Measurements from ENCODE around the gene GUCA1A. TPM values are rescaled to one million over a fixed set of nuclear protein-coding genes. Genes with fewer than 3 reads are reported as not detected.

The GUCA1A gene
- total RNA-seq, 4 donors from 2014 or later = not detected

GRCh38 chr6:42125663-42126062 lies 47.5 kb upstream of the GUCA1A start:
- no peak overlapping the region for H3K27ac ChIP-seq (replicated peaks in 1 of 4)
- no peak overlapping the region for H3K4me3 ChIP-seq
- intact Hi-C loops (cut with DNase I) = no loop called here
- TF ChIP-seq EP300 (IDR thresholded peaks at IDR 0.05) (no peak), POLR2A (IDR thresholded peaks at IDR 0.05; ENCODE audit: low read depth) (no peak), POLR2AphosphoS5 (IDR thresholded peaks at IDR 0.05) (no peak)
- TF ChIP-seq, protein P1, sequence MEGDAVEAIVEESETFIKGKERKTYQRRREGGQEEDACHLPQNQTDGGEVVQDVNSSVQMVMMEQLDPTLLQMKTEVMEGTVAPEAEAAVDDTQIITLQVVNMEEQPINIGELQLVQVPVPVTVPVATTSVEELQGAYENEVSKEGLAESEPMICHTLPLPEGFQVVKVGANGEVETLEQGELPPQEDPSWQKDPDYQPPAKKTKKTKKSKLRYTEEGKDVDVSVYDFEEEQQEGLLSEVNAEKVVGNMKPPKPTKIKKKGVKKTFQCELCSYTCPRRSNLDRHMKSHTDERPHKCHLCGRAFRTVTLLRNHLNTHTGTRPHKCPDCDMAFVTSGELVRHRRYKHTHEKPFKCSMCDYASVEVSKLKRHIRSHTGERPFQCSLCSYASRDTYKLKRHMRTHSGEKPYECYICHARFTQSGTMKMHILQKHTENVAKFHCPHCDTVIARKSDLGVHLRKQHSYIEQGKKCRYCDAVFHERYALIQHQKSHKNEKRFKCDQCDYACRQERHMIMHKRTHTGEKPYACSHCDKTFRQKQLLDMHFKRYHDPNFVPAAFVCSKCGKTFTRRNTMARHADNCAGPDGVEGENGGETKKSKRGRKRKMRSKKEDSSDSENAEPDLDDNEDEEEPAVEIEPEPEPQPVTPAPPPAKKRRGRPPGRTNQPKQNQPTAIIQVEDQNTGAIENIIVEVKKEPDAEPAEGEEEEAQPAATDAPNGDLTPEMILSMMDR (IDR thresholded peaks at IDR 0.05) = no peak
- no peaks in the 10 kb centered on the region for H3K9me3 ChIP-seq
- H3K36me3 ChIP-seq = no peaks in the 10 kb centered on the region
- 72% methylated on average over 3 of the region's 3 CpGs for WGBS
- DNase-seq (ENCODE audit: extremely low spot score) = no peak
- H3K4me1 ChIP-seq = peaks cover 0 to 4% (median 0%) of the 10 kb centered on the region in 4 donors
- no peaks in the 10 kb centered on the region for H3K27me3 ChIP-seq

DNA sequence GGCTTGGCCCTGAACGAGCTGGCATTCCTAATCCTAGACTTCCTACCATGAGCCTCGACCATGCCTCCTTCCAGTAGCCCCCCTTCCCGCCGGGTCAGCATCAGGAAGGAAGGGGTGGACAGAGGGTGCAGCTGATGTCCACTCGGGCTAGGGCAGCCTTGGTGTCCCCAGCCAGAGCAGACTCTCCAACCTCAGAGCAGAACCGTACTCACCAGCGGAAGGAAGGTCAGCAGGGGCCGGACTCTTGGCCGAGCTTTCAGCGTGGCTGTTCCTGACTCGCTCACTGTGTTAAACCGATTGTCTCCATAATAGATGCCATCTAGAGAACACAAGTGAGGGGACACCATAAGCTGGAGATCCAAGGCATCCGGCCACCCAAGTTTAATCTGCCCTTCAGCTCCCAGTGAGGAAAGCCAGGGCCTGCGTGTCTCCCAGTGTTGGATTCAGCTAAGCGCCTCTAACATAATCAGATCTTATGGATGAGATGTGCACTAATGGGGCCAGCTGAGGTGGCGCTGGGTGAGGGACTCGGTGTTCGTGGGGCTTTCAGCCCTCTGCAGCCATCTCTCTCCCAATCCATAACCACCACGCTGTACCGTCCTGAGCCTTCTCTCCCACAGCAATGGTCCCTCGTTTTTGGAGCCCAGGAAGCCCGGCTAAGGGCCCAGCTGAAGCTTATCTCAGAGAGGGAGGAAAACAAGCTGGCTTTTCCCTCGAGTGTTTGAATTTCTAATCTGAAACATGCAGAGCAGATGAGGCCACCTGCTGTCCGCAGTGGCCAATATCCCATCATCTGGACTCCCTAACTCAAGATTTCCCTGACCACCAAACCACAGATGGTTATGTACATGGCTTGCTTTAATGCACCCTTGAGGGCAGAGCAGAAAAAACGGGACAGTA lies 44.5 kb upstream of the GUCA1A start:
- peaks cover 0 to 4% (median 0%) of the 10 kb centered on the region in 4 donors for H3K27me3 ChIP-seq
- no peaks in the 10 kb centered on the region for H3K36me3 ChIP-seq
- H3K9me3 ChIP-seq = no peaks in the 10 kb centered on the region
- no peak for DNase-seq (ENCODE audit: extremely low spot score)
- peaks cover 0 to 4% (median 0%) of the 10 kb centered on the region in 4 donors for H3K4me1 ChIP-seq
- TF ChIP-seq POLR2A (IDR thresholded peaks at IDR 0.05; ENCODE audit: low read depth) (no peak), EP300 (IDR thresholded peaks at IDR 0.05) (no peak), POLR2AphosphoS5 (IDR thresholded peaks at IDR 0.05) (no peak)
- TF ChIP-seq, protein P1 (IDR thresholded peaks at IDR 0.05) = no peak
- WGBS = 79% methylated on average over 22 of the region's 25 CpGs
- intact Hi-C loops (cut with DNase I) = no loop called here
- H3K4me3 ChIP-seq = no peak overlapping the region
- H3K27ac ChIP-seq (replicated peaks in 1 of 4) = no peak overlapping the region

DNA sequence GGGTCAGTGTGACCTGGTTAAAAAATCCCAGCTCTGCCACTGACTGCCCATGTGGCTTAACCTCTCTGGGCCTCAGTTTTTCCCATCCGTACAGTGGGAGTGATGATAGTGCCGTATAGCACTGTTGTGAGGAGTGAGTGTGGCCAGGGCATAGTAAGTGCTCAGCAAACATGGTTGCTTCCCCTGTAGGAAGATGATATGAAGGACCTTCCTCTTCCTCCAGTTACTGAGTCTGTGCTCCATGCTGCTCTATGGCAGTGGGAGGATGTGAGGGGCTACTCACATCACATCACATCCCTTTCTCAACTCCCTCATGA lies 43.8 kb upstream of the GUCA1A start:
- H3K36me3 ChIP-seq = no peaks in the 10 kb centered on the region
- H3K4me3 ChIP-seq = no peak overlapping the region
- H3K4me1 ChIP-seq = peaks cover 0 to 4% (median 0%) of the 10 kb centered on the region in 4 donors
- DNase-seq (ENCODE audit: extremely low spot score) = no peak
- TF ChIP-seq POLR2AphosphoS5 (IDR thresholded peaks at IDR 0.05) = no peak
- no peak for TF ChIP-seq EP300 (IDR thresholded peaks at IDR 0.05)
- TF ChIP-seq POLR2A (IDR thresholded peaks at IDR 0.05; ENCODE audit: low read depth) = no peak
- TF ChIP-seq, protein P1 (IDR thresholded peaks at IDR 0.05) = no peak
- peaks cover 0 to 4% (median 0%) of the 10 kb centered on the region in 4 donors for H3K27me3 ChIP-seq
- WGBS = 97% methylated on average over 2 of the region's 2 CpGs
- no peak overlapping the region for H3K27ac ChIP-seq (replicated peaks in 1 of 4)
- no peaks in the 10 kb centered on the region for H3K9me3 ChIP-seq
- intact Hi-C loops (cut with DNase I) = no loop called here

GRCh38 chr6:42131531-42131930 lies 41.6 kb upstream of the GUCA1A start:
- H3K9me3 ChIP-seq = no peaks in the 10 kb centered on the region
- no peak for DNase-seq (ENCODE audit: extremely low spot score)
- H3K36me3 ChIP-seq = no peaks in the 10 kb centered on the region
- intact Hi-C loops (cut with DNase I) = no loop called here
- peaks cover 0 to 4% (median 0%) of the 10 kb centered on the region in 4 donors for H3K4me1 ChIP-seq
- TF ChIP-seq EP300 (IDR thresholded peaks at IDR 0.05) = no peak
- TF ChIP-seq POLR2A (IDR thresholded peaks at IDR 0.05; ENCODE audit: low read depth) = no peak
- TF ChIP-seq, protein P1 (IDR thresholded peaks at IDR 0.05) = no peak
- no peak for TF ChIP-seq POLR2AphosphoS5 (IDR thresholded peaks at IDR 0.05)
- peaks cover 0 to 4% (median 0%) of the 10 kb centered on the region in 4 donors for H3K27me3 ChIP-seq
- H3K27ac ChIP-seq (replicated peaks in 1 of 4) = no peak overlapping the region
- WGBS = 88% methylated on average over 10 of the region's 11 CpGs
- H3K4me3 ChIP-seq = no peak overlapping the region
